ENCODE measurements around the gene GCLC.

- TF ChIP-seq POLR2A (IDR thresholded peaks at IDR 0.05; ENCODE audit: low read depth, low read length) (no peak), JUND (IDR thresholded peaks at IDR 0.05; ENCODE audit: low read depth, low read length) (no peak), YY1 (IDR thresholded peaks at IDR 0.05; ENCODE audit: low read depth, low read length) (no peak), RFX5 (IDR thresholded peaks at IDR 0.05; ENCODE audit: low read depth, low read length) (no peak), FOS (IDR thresholded peaks at IDR 0.05; ENCODE audit: borderline replicate concordance, extremely low read depth, insufficient read length) (no peak), RAD21 (IDR thresholded peaks at IDR 0.05; ENCODE audit: insufficient read depth, low read depth, low read length) (no peak), ESRRA (IDR thresholded peaks at IDR 0.05; ENCODE audit: low read length) (no peak), MAX (IDR thresholded peaks at IDR 0.05; ENCODE audit: low read depth, low read length) (no peak)
- TF ChIP-seq, protein P1, sequence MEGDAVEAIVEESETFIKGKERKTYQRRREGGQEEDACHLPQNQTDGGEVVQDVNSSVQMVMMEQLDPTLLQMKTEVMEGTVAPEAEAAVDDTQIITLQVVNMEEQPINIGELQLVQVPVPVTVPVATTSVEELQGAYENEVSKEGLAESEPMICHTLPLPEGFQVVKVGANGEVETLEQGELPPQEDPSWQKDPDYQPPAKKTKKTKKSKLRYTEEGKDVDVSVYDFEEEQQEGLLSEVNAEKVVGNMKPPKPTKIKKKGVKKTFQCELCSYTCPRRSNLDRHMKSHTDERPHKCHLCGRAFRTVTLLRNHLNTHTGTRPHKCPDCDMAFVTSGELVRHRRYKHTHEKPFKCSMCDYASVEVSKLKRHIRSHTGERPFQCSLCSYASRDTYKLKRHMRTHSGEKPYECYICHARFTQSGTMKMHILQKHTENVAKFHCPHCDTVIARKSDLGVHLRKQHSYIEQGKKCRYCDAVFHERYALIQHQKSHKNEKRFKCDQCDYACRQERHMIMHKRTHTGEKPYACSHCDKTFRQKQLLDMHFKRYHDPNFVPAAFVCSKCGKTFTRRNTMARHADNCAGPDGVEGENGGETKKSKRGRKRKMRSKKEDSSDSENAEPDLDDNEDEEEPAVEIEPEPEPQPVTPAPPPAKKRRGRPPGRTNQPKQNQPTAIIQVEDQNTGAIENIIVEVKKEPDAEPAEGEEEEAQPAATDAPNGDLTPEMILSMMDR (IDR thresholded peaks at IDR 0.05 in 2 of 3, conservative IDR thresholded peaks at IDR 0.05 in 1 of 3; ENCODE audit: control insufficient read depth in 2 of 3, extremely low read depth in 1 of 3, insufficient read depth in 1 of 3, low read depth in 3 of 3, low read length in 3 of 3) = no peak
Observed at GRCh38 chr6:53547166-53547810, 2.4 kb upstream of the GCLC start.

Data from GM12878 (cell line).